ENCODE data around the gene PF4V1.

DNA sequence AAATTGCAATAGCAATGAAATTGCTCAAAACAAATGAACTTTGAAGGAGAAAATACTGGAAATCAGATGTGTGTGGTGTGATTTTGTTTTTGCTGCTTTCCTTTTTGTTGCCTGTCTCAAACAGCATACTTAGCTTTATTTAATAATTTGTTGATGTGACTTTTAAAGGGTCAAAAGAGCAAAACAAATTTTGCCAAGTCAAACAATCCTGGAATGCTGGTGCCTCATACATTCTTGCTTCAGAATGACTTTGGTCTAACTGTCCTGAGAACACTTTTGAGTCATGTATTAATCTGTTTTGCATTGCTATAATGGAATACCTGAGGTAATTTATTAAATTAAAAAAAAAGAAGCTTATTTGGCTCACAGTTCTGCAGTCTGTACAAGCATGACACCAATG lies 3.4 kb downstream of the PF4V1 start:
- TF ChIP-seq, protein P1, sequence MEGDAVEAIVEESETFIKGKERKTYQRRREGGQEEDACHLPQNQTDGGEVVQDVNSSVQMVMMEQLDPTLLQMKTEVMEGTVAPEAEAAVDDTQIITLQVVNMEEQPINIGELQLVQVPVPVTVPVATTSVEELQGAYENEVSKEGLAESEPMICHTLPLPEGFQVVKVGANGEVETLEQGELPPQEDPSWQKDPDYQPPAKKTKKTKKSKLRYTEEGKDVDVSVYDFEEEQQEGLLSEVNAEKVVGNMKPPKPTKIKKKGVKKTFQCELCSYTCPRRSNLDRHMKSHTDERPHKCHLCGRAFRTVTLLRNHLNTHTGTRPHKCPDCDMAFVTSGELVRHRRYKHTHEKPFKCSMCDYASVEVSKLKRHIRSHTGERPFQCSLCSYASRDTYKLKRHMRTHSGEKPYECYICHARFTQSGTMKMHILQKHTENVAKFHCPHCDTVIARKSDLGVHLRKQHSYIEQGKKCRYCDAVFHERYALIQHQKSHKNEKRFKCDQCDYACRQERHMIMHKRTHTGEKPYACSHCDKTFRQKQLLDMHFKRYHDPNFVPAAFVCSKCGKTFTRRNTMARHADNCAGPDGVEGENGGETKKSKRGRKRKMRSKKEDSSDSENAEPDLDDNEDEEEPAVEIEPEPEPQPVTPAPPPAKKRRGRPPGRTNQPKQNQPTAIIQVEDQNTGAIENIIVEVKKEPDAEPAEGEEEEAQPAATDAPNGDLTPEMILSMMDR (IDR thresholded peaks at IDR 0.05) = no peak
- no peak for TF ChIP-seq EZH2 (IDR thresholded peaks at IDR 0.05; ENCODE audit: borderline replicate concordance, insufficient read depth, low read depth, low read length, poor library complexity, severe bottlenecking)

Data from B cell (primary cell).